Measurements from ENCODE around the gene BICDL2. TPM values are rescaled to one million over a fixed set of nuclear protein-coding genes. Genes with fewer than 3 reads are reported as not detected.

The BICDL2 gene
- total and polyA plus RNA-seq, 9 of the 15 experiments (the other 6 are each of a cell fraction or from before 2014, with no cell fraction given) = 0.09 to 0.28 (median 0.09) TPM; not detected in 6

DNA sequence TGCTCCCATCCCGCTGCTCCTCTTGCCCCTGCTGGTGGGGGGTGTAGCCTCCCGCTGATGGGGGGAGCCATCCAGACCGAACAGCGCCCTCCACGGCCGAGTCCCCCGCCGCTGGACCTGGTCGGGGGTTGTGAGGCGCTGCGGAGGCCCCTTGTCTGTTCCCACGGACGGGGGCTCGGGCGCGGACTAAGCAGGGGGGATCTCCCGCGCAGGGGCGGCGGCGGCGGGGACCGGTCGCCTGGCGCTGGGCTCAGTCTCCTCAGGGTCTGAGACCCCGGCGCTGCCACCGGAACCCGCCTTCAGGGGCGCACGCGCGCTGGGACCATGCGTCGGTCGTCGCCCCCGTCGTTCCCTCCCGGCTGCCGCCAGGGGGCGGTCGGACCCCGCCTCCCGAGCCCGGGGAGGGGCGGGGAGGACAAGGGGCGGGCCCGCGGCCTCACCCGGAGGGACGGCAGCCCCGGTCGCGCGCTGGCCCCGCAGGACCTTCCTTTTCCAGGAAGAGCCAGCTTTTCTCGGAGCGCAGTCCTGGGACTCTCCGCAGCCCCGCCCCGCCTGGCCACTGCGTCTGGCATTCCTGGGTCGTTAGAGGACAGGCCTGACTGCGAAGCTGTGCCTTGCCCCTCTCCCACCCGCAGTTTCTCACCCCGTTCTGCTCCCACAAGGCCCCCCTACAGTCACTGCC lies 22.4 kb upstream of the BICDL2 start (continued):
- TF ChIP-seq, protein P1, sequence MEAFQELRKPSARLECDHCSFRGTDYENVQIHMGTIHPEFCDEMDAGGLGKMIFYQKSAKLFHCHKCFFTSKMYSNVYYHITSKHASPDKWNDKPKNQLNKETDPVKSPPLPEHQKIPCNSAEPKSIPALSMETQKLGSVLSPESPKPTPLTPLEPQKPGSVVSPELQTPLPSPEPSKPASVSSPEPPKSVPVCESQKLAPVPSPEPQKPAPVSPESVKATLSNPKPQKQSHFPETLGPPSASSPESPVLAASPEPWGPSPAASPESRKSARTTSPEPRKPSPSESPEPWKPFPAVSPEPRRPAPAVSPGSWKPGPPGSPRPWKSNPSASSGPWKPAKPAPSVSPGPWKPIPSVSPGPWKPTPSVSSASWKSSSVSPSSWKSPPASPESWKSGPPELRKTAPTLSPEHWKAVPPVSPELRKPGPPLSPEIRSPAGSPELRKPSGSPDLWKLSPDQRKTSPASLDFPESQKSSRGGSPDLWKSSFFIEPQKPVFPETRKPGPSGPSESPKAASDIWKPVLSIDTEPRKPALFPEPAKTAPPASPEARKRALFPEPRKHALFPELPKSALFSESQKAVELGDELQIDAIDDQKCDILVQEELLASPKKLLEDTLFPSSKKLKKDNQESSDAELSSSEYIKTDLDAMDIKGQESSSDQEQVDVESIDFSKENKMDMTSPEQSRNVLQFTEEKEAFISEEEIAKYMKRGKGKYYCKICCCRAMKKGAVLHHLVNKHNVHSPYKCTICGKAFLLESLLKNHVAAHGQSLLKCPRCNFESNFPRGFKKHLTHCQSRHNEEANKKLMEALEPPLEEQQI (IDR thresholded peaks at IDR 0.05) = no peak
- TF ChIP-seq SP1 (CRISPR knock-in tag; IDR thresholded peaks at IDR 0.05) = peak; percentile 84
- TF ChIP-seq ZNF444 (CRISPR knock-in tag; IDR thresholded peaks at IDR 0.05) = no peak
- TF ChIP-seq, protein P2, sequence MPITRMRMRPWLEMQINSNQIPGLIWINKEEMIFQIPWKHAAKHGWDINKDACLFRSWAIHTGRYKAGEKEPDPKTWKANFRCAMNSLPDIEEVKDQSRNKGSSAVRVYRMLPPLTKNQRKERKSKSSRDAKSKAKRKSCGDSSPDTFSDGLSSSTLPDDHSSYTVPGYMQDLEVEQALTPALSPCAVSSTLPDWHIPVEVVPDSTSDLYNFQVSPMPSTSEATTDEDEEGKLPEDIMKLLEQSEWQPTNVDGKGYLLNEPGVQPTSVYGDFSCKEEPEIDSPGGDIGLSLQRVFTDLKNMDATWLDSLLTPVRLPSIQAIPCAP (CRISPR knock-in tag; IDR thresholded peaks at IDR 0.05; ENCODE audit: borderline replicate concordance) = no peak
- no peak for TF ChIP-seq HDAC6 (IDR thresholded peaks at IDR 0.05; ENCODE audit: low read depth, low read length)
- TF ChIP-seq DNMT1 (IDR thresholded peaks at IDR 0.05) = no peak
- TF ChIP-seq ZNF217 (CRISPR knock-in tag; IDR thresholded peaks at IDR 0.05) = no peak
- TF ChIP-seq, protein P3, sequence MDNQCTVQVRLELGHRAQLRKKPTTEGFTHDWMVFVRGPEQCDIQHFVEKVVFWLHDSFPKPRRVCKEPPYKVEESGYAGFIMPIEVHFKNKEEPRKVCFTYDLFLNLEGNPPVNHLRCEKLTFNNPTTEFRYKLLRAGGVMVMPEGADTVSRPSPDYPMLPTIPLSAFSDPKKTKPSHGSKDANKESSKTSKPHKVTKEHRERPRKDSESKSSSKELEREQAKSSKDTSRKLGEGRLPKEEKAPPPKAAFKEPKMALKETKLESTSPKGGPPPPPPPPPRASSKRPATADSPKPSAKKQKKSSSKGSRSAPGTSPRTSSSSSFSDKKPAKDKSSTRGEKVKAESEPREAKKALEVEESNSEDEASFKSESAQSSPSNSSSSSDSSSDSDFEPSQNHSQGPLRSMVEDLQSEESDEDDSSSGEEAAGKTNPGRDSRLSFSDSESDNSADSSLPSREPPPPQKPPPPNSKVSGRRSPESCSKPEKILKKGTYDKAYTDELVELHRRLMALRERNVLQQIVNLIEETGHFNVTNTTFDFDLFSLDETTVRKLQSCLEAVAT (IDR thresholded peaks at IDR 0.05) = no peak
- TF ChIP-seq ZNF778 (CRISPR knock-in tag; IDR thresholded peaks at IDR 0.05) = no peak
- TF ChIP-seq TARDBP (IDR thresholded peaks at IDR 0.05) = peak; percentile 64; the same call in 1 of the 2 replicates
- TF ChIP-seq WHSC1 (IDR thresholded peaks at IDR 0.05; ENCODE audit: low read length) = no peak
- no peak for TF ChIP-seq CHD2 (IDR thresholded peaks at IDR 0.05; ENCODE audit: low read depth, low read length)
- TF ChIP-seq CBFA2T2 (conservative IDR thresholded peaks at IDR 0.05) = no peak
- TF ChIP-seq ZNF695 (CRISPR knock-in tag; IDR thresholded peaks at IDR 0.05) = no peak
- TF ChIP-seq PHF8 (IDR thresholded peaks at IDR 0.05; ENCODE audit: borderline replicate concordance, low read length) = peak; percentile 77; the same call in 1 of the 2 replicates
- TF ChIP-seq STAT5A (IDR thresholded peaks at IDR 0.05; ENCODE audit: borderline replicate concordance, low read length) = no peak
- TF ChIP-seq, protein P4, sequence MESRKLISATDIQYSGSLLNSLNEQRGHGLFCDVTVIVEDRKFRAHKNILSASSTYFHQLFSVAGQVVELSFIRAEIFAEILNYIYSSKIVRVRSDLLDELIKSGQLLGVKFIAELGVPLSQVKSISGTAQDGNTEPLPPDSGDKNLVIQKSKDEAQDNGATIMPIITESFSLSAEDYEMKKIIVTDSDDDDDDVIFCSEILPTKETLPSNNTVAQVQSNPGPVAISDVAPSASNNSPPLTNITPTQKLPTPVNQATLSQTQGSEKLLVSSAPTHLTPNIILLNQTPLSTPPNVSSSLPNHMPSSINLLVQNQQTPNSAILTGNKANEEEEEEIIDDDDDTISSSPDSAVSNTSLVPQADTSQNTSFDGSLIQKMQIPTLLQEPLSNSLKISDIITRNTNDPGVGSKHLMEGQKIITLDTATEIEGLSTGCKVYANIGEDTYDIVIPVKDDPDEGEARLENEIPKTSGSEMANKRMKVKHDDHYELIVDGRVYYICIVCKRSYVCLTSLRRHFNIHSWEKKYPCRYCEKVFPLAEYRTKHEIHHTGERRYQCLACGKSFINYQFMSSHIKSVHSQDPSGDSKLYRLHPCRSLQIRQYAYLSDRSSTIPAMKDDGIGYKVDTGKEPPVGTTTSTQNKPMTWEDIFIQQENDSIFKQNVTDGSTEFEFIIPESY (CRISPR knock-in tag; IDR thresholded peaks at IDR 0.05) = peak; percentile 53
- TF ChIP-seq, protein P5, sequence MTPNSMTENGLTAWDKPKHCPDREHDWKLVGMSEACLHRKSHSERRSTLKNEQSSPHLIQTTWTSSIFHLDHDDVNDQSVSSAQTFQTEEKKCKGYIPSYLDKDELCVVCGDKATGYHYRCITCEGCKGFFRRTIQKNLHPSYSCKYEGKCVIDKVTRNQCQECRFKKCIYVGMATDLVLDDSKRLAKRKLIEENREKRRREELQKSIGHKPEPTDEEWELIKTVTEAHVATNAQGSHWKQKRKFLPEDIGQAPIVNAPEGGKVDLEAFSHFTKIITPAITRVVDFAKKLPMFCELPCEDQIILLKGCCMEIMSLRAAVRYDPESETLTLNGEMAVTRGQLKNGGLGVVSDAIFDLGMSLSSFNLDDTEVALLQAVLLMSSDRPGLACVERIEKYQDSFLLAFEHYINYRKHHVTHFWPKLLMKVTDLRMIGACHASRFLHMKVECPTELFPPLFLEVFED (CRISPR knock-in tag; conservative IDR thresholded peaks at IDR 0.05) = no peak
- TF ChIP-seq TBP (optimal IDR thresholded peaks at IDR 0.05; ENCODE audit: low read depth, low read length) = peak; percentile 35
- TF ChIP-seq POLR2B (IDR thresholded peaks at IDR 0.05; ENCODE audit: low read depth, partially characterized antibody) = peak; percentile 39
- TF ChIP-seq ZNF165 (CRISPR knock-in tag; IDR thresholded peaks at IDR 0.05; ENCODE audit: borderline replicate concordance) = no peak
- TF ChIP-seq TEAD2 (tag; IDR thresholded peaks at IDR 0.05) = no peak

Measured in K562 (cell line).